K562 (cell line): Measurements from ENCODE around the gene PUSL1. TPM values are rescaled to one million over a fixed set of nuclear protein-coding genes. Genes with fewer than 3 reads are reported as not detected.

Experiments
- ATAC-seq: fragments of 200-7000 bp; cut with Tn5 transposase; 3 replicates; pipeline ENCODE4 v1.9.1; 2020; ENCODE audit warnings: moderate library complexity
- BruUV-seq: library from RNA; stranded (reverse); fragments of 400-500 nt; replicated peaks from 2 replicates; lab custom pipeline; 2021; lab: Mats Ljungman, UMichigan
- CTCF ChIA-PET: fragments of 300-600 bp; formaldehyde crosslinking; extraction: SDS; loops from one replicate; lab custom pipeline; 2021; ENCODE audit warnings: low intra/inter-chr PET ratio; lab: Yijun Ruan, JAX
- POLR2A ChIA-PET: fragments of 300-600, 350-650 bp; sonication (Branson Sonifier 250); formaldehyde crosslinking; extraction: SDS; loops from one replicate; lab custom pipeline; 2021; ENCODE audit warnings: antibody characterized with exemption, inconsistent platforms; lab: Yijun Ruan, JAX
- DNase-seq, 4 experiments: peaks; one replicate each; pipeline versions ENCODE4 v3.0.0 to v3.0.0-alpha.2; 2011 to 2018; ENCODE audit warnings: low spot score in 3 of 4, mixed read lengths in 3 of 4; ENCODE audit errors: extremely low read depth in 1 of 4
- FAIRE-seq: peaks from 2 replicates; lab custom pipeline; 2011; peaks lifted over from hg19 to GRCh38; lab: Jason Lieb, UNC
- H2AFZ ChIP-seq: 2 replicates; pipeline ENCODE4 v1.6.0; 2011; ENCODE audit warnings: low read depth, low read length, control low read depth, inconsistent platforms
- H3K27ac ChIP-seq: fragments of 200-600 bp; 3 replicates; pipeline ENCODE4 v1.8.0; 2011; ENCODE audit warnings: low read depth, mild to moderate bottlenecking, control low read depth, inconsistent platforms, low read length, moderate library complexity, mixed read lengths; ENCODE audit errors: extremely low read depth
- H3K27me3 ChIP-seq, 2 experiments: fragments of 300-600 bp in 1 of 2; 2 replicates in 1 of 2; 3 replicates in 1 of 2; pipeline versions ENCODE4 v1.6.0 to v1.8.0; 2011; ENCODE audit warnings: inconsistent platforms in 2 of 2, low read length in 2 of 2, mild to moderate bottlenecking in 1 of 2, mixed read lengths in 1 of 2, moderate library complexity in 1 of 2; ENCODE audit not compliant: control insufficient read depth in 2 of 2, insufficient read depth in 2 of 2
- H3K36me3 ChIP-seq: fragments of 300-600 bp; 3 replicates; pipeline ENCODE4 v1.8.0; 2011; ENCODE audit warnings: mild to moderate bottlenecking, low read length, inconsistent platforms; ENCODE audit not compliant: control insufficient read depth, insufficient read depth
- H3K4me1 ChIP-seq, 2 experiments: fragments of 200-600 bp in 1 of 2; replicated peaks in 1 of 2; 2 replicates in 1 of 2; 3 replicates in 1 of 2; pipeline versions ENCODE4 v1.5.1 to v1.8.0; 2011; ENCODE audit warnings: inconsistent platforms in 2 of 2, low read length in 2 of 2, mild to moderate bottlenecking in 1 of 2, mixed read lengths in 1 of 2, moderate library complexity in 1 of 2; ENCODE audit not compliant: control insufficient read depth in 2 of 2, insufficient read depth in 2 of 2
- H3K4me2 ChIP-seq: 2 replicates; pipeline ENCODE4 v1.6.1; 2011; ENCODE audit warnings: low read length, control low read depth, inconsistent platforms, mixed read lengths; ENCODE audit not compliant: insufficient read depth
- H3K4me3 ChIP-seq: fragments of 200-600 bp; sonication (generic), shearing (Covaris generic); 2 replicates; pipeline ENCODE4 v1.5.1; 2016; ENCODE audit warnings: control low read depth, inconsistent platforms
- H3K79me2 ChIP-seq: fragments of 200-600 bp; 3 replicates; pipeline ENCODE4 v1.8.0; 2011; ENCODE audit warnings: low read length, inconsistent platforms; ENCODE audit not compliant: control insufficient read depth, insufficient read depth
- H3K9ac ChIP-seq, 2 experiments: 2 replicates each; pipeline versions ENCODE4 v1.6.0 to v1.6.1; 2011; ENCODE audit warnings: low read depth in 2 of 2, low read length in 2 of 2, control low read depth in 1 of 2, inconsistent platforms in 1 of 2, mild to moderate bottlenecking in 1 of 2, mixed read lengths in 1 of 2; ENCODE audit not compliant: insufficient read depth in 1 of 2
- H3K9me1 ChIP-seq: one replicate; pipeline ENCODE4 v1.6.0; 2011; ENCODE audit warnings: inconsistent platforms, mild to moderate bottlenecking, low read length, moderate library complexity; ENCODE audit not compliant: control insufficient read depth, insufficient read depth
- H3K9me3 ChIP-seq: replicated peaks from 2 replicates; pipeline ENCODE4 v1.5.1; 2011; ENCODE audit warnings: low read depth, low read length, inconsistent platforms; ENCODE audit not compliant: control insufficient read depth, insufficient read depth
- H4K20me1 ChIP-seq: replicated peaks from 2 replicates; pipeline ENCODE4 v1.6.1; 2011; ENCODE audit warnings: low read length, inconsistent platforms, mixed read lengths; ENCODE audit not compliant: control insufficient read depth, insufficient read depth
- ATF3 ChIP-seq, 2 experiments: fragments of 450-650 bp in 1 of 2; sonication (generic) in 1 of 2; formaldehyde crosslinking in 1 of 2; IDR thresholded peaks in 1 of 2; conservative IDR thresholded peaks in 1 of 2; 2 replicates each; pipeline versions ENCODE4 v1.6.1 to v1.8.1; 2016 to 2023; ENCODE audit warnings: mild to moderate bottlenecking in 2 of 2, moderate library complexity in 2 of 2, inconsistent platforms in 1 of 2, missing genetic modification reagents in 1 of 2
- CHCHD3 ChIP-seq: fragments of 250-450 bp; sonication (Bioruptor Pico); IDR thresholded peaks from 2 replicates; pipeline ENCODE4 v2.1.2; 2022; ENCODE audit warnings: mild to moderate bottlenecking
- CTCF ChIP-seq, 3 experiments: IDR thresholded peaks in 2 of 3; conservative IDR thresholded peaks in 1 of 3; 2 replicates each; pipeline ENCODE4 v1.5.1; 2011 to 2012; ENCODE audit warnings: low read length in 3 of 3, mild to moderate bottlenecking in 3 of 3, control low read depth in 2 of 3, improper control_type of control experiment in 1 of 3, inconsistent platforms in 1 of 3, low read depth in 1 of 3, mixed read lengths in 1 of 3, moderate library complexity in 1 of 3; ENCODE audit not compliant: insufficient read depth in 2 of 3
- FOXP1 ChIP-seq: sonication (generic); formaldehyde crosslinking; IDR thresholded peaks from 2 replicates; pipeline ENCODE4 v1.8.0; 2022; ENCODE audit warnings: mild to moderate bottlenecking, missing genetic modification reagents
- HDAC1 ChIP-seq, 2 experiments: fragments of 450-650 bp; IDR thresholded peaks; 2 replicates each; pipeline ENCODE4 v1.6.1; 2016 to 2017; ENCODE audit warnings: inconsistent platforms in 1 of 2, mild to moderate bottlenecking in 1 of 2, moderate library complexity in 1 of 2
- HLTF ChIP-seq: fragments of 450-650 bp; IDR thresholded peaks from 2 replicates; pipeline ENCODE4 v1.6.1; 2016
- JUND ChIP-seq, 2 experiments: IDR thresholded peaks; 2 replicates in 1 of 2; 3 replicates in 1 of 2; pipeline ENCODE4 v1.6.1; 2011; ENCODE audit warnings: borderline replicate concordance in 2 of 2, low read depth in 2 of 2, low read length in 2 of 2, improper control_type of control experiment in 1 of 2, missing biosample characterization in 1 of 2, missing genetic modification characterization in 1 of 2, missing genetic modification reagents in 1 of 2
- POLR2AphosphoS5 ChIP-seq: IDR thresholded peaks from 2 replicates; pipeline ENCODE4 v1.6.1; 2011; ENCODE audit warnings: mild to moderate bottlenecking, low read depth, low read length, moderate library complexity; ENCODE audit not compliant: control insufficient read depth, insufficient read depth
- POLR2G ChIP-seq: fragments of 200-400 bp; formaldehyde crosslinking; IDR thresholded peaks from 2 replicates; pipeline ENCODE4 v1.6.1; 2017; ENCODE audit warnings: low read depth, mild to moderate bottlenecking, antibody characterized with exemption, low read length, moderate library complexity
- RBFOX2 ChIP-seq: fragments of 200-400 bp; formaldehyde crosslinking; IDR thresholded peaks from 2 replicates; pipeline ENCODE4 v1.6.1; 2017; ENCODE audit warnings: low read depth, mild to moderate bottlenecking, low read length, moderate library complexity
- RFX5 ChIP-seq: IDR thresholded peaks from 2 replicates; pipeline ENCODE4 v1.6.1; 2011; ENCODE audit warnings: low read depth, mild to moderate bottlenecking, improper control_type of control experiment, low read length
- SMARCA5 ChIP-seq: fragments of 450-650 bp; IDR thresholded peaks from 2 replicates; pipeline ENCODE4 v1.6.1; 2016
- SMARCE1 ChIP-seq: fragments of 450-650 bp; IDR thresholded peaks from 2 replicates; pipeline ENCODE4 v1.7.1; 2016; ENCODE audit warnings: mild to moderate bottlenecking
- SMC3 ChIP-seq: conservative IDR thresholded peaks from 2 replicates; pipeline ENCODE4 v1.6.1; 2011; ENCODE audit warnings: low read depth, low read length, improper control_type of control experiment; ENCODE audit not compliant: insufficient read depth
- ZEB2 ChIP-seq: fragments of 450-650 bp; IDR thresholded peaks from 2 replicates; pipeline ENCODE4 v1.6.1; 2016
- ZNF184 ChIP-seq: sonication (generic); formaldehyde crosslinking; IDR thresholded peaks from 2 replicates; pipeline ENCODE4 v1.5.0; 2020; ENCODE audit warnings: missing genetic modification reagents
- WGBS: fragments of 100-300 bp; shearing (Covaris generic); methylation state at CpG from one replicate; pipeline ENCODE4 v1.1.6; 2016; ENCODE audit warnings: low coverage, mixed read lengths; ENCODE audit not compliant: insufficient coverage; ENCODE audit errors: missing lambda C conversion rate; 5-methylcytosine and 5-hydroxymethylcytosine counted together
- in situ Hi-C: fragments of 300-500 bp; cut with MboI; formaldehyde crosslinking; loops from 4 replicates; pipeline ENCODE4 v1.15.0; 2018; ENCODE audit warnings: inconsistent platforms, mixed read lengths
- intact Hi-C: fragments of 100-400 bp; cut with micrococcal nuclease; formaldehyde crosslinking; loops from 2 replicates; pipeline ENCODE4 v1.14.2; 2022
- polyA plus RNA-seq, 8 experiments: library from polyadenylated mRNA; depleted of rRNA in 4 of 8; stranded (reverse) in 5 of 8; unstranded in 3 of 8; fragments of >200 nt; fragmentation: Nextera tagmentation in 2 of 8; fragmentation: Illumina TruSeq in 1 of 8; extraction: Ambion mirVana in 2 of 8; extraction: Trizol in 1 of 8; gene quantifications; 2 replicates each; pipeline versions ENCODE4 v1.2.1 to v1.2.3, GENCODE V29; 2011 to 2014; ENCODE audit warnings: inconsistent platforms in 1 of 8, missing spikeins in 1 of 8
- total RNA-seq, 7 experiments: library from RNA; depleted of rRNA in 6 of 7; stranded (reverse); fragments of >200 nt in 6 of 7; fragmentation: Illumina TruSeq in 2 of 7; extraction: Trizol in 2 of 7; gene quantifications; 2 replicates each; pipeline versions ENCODE4 v1.2.1 to v1.2.3, GENCODE V29; 2011 to 2021; ENCODE audit warnings: low replicate concordance in 1 of 7

PUSL1 gene
- total and polyA plus RNA-seq, 9 of the 15 experiments (the other 6 are each of a cell fraction or from before 2014, with no cell fraction given), result 0.62 to 86.9 (median 13.6) TPM

- H3K4me2 ChIP-seq, result no peak overlapping the region
- no peak overlapping the region for H3K4me3 ChIP-seq
- H3K9ac ChIP-seq, result peak overlapping the region; percentile 10 to 98; a peak in 3 of 4 replicates
- DNase-seq (peak; percentile 56 to 63 (median 60)), ATAC-seq (peak; percentile 59), FAIRE-seq (no peak)
- ChIA-PET POLR2A (interaction anchor here (0.6 to 4.8 kb wide), 5 partner anchors 9 to 447 kb away, joined by 3 to 22 read pairs (median 5); partner anchors contain the start of gene AURKAIP1), CTCF (no interaction called here)
- peaks cover 65% of the 10 kb centered on the region for H3K79me2 ChIP-seq
- intact Hi-C loops, result no loop called here
- peaks cover 8% of the 10 kb centered on the region for H3K9me1 ChIP-seq
- H3K4me1 ChIP-seq, result peaks cover 9 to 88% of the 10 kb centered on the region in 2 experiments; a peak in 3 of 5 replicates
- 0 out of 2 replicates have a peak, but pooled peaks cover 2% of the 10 kb centered on the region for H3K9me3 ChIP-seq
- WGBS, result 72% methylated on average over 15 of the region's 15 CpGs
- H4K20me1 ChIP-seq, result peaks cover 47% of the 10 kb centered on the region; the same call in 1 of the 2 replicates
- no peak overlapping the region for H2AFZ ChIP-seq
- peak overlapping the region; percentile 46; the same call in 2 of the 3 replicates for H3K27ac ChIP-seq
- no peaks in the 10 kb centered on the region for H3K27me3 ChIP-seq
- H3K36me3 ChIP-seq, result peaks cover 53% of the 10 kb centered on the region; the same call in 2 of the 3 replicates
- BruUV-seq, result no TSS peak
- in situ Hi-C loops, result no loop called here
- no peak for TF ChIP-seq CHCHD3 (CRISPR knock-in tag)
- peak; percentile 56 to 63 (median 58); a peak in 5 of 6 replicates for TF ChIP-seq CTCF (IDR thresholded peaks at IDR 0.05 in 2 of 3, conservative IDR thresholded peaks at IDR 0.05 in 1 of 3; ENCODE audit: insufficient read depth in 2 of 3, low read depth in 1 of 3, low read length in 3 of 3)
- 0 out of 2 replicates have a peak, but pooled peaks have one; percentile 70 for TF ChIP-seq FOXP1 (CRISPR knock-in tag)
- TF ChIP-seq POLR2AphosphoS5, result no peak
- peak; percentile 45; the same call in 1 of the 2 replicates for TF ChIP-seq HLTF
- peak; percentile 82 for TF ChIP-seq JUND (IDR thresholded peaks at IDR 0.05; ENCODE audit: borderline replicate concordance, low read depth, low read length)
- peak; percentile 62; the same call in 1 of the 3 replicates for TF ChIP-seq JUND (tag; IDR thresholded peaks at IDR 0.05; ENCODE audit: borderline replicate concordance, low read depth, low read length)
- TF ChIP-seq HDAC1 (IDR thresholded peaks at IDR 0.05), result peak in 1 of 2 experiments; percentile 41; a peak in 1 of 4 replicates
- TF ChIP-seq SMARCA5, result peak; percentile 79
- peak; percentile 94 for TF ChIP-seq ATF3 (IDR thresholded peaks at IDR 0.05)
- no peak for TF ChIP-seq ATF3 (CRISPR knock-in tag; conservative IDR thresholded peaks at IDR 0.05)
- peak; percentile 28; the same call in 1 of the 2 replicates for TF ChIP-seq ZEB2
- TF ChIP-seq ZNF184 (CRISPR knock-in tag), result no peak
- peak; percentile 46 for TF ChIP-seq RBFOX2
- TF ChIP-seq RFX5, result no peak
- peak; percentile 19; the same call in 1 of the 2 replicates for TF ChIP-seq SMC3
- TF ChIP-seq POLR2G, result 0 out of 2 replicates have a peak, but pooled peaks have one; percentile 12
- TF ChIP-seq SMARCE1, result peak; percentile 43; the same call in 1 of the 2 replicates
Observed at GRCh38 chr1:1344655-1345361, 36.4 kb downstream of the PUSL1 start.
